Right lobe of liver (tissue), 4 donors: Measurements from ENCODE around the gene PGAP6.

Source experiments
- POLR2A ChIP-seq: fragments of 450-650 bp; IDR thresholded peaks from one replicate; pipeline ENCODE4 v1.6.1; 2017; ENCODE audit warnings: antibody characterized with exemption, mild to moderate bottlenecking
- TF ChIP-seq, protein P1 (sequence below), 4 donors: fragments of 200-600 bp in 3 of 4; fragments of 450-650 bp in 1 of 4; IDR thresholded peaks; one replicate each; pipeline versions ENCODE4 v1.5.1 to v1.8.0; 2016 to 2022; ENCODE audit warnings: antibody characterized with exemption in 4 of 4, mild to moderate bottlenecking in 2 of 4
- donor health status: DM: no; HTN: no; CAD: no.
- donor health status: DM: no; HTN: no; CAD: no.
- donor health status: DM: no; HTN: yes; CAD: no.

DNA sequence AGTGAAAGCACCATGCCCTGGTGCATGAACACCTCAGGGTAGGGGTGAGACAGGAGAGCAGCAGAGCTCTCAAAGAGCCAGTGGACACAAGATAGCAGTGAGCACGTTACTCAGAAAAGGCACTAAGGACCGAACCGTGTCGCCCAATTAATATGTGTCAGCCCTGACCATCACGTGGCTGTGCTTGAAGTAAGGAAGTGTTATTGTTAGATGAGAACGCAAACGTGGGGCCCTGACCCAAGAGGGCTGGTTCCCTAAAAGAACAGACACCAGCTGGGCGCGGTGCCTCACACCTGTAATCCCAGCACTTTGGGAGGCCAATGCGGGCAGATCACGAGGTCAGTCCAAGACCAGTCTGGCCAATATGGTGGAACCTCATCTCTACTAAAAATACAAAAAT lies 45.5 kb downstream of the PGAP6 start:
- TF ChIP-seq POLR2A, result no peak
- TF ChIP-seq, protein P1, sequence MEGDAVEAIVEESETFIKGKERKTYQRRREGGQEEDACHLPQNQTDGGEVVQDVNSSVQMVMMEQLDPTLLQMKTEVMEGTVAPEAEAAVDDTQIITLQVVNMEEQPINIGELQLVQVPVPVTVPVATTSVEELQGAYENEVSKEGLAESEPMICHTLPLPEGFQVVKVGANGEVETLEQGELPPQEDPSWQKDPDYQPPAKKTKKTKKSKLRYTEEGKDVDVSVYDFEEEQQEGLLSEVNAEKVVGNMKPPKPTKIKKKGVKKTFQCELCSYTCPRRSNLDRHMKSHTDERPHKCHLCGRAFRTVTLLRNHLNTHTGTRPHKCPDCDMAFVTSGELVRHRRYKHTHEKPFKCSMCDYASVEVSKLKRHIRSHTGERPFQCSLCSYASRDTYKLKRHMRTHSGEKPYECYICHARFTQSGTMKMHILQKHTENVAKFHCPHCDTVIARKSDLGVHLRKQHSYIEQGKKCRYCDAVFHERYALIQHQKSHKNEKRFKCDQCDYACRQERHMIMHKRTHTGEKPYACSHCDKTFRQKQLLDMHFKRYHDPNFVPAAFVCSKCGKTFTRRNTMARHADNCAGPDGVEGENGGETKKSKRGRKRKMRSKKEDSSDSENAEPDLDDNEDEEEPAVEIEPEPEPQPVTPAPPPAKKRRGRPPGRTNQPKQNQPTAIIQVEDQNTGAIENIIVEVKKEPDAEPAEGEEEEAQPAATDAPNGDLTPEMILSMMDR (IDR thresholded peaks at IDR 0.05), result no peak
